OCI-LY1 (cell line): Measurements from ENCODE around the gene DLG1.
"Not testable (repeated sequence)": the region's sequence is repeated elsewhere in the genome, so short reads cannot be mapped to it uniquely, and the experiment has no call there.

Experiments
- H2AFZ ChIP-seq: fragments of 200-600 bp; sonication (generic), shearing (Covaris generic); 2 replicates; pipeline ENCODE4 v1.6.0; 2014; ENCODE audit warnings: antibody characterized with exemption, mild to moderate bottlenecking, low read length
- H3F3A ChIP-seq: fragments of 200-600 bp; sonication (generic), shearing (Covaris generic); 2 replicates; pipeline ENCODE4 v1.6.0; 2014; ENCODE audit warnings: mild to moderate bottlenecking, antibody characterized with exemption, low read length, moderate library complexity; ENCODE audit not compliant: insufficient read depth
- H3K27ac ChIP-seq: fragments of 200-600 bp; sonication (generic); 2 replicates; pipeline ENCODE4 v1.5.1; 2014; ENCODE audit warnings: low read length, mixed run types, mild to moderate bottlenecking, low read depth; ENCODE audit not compliant: poor library complexity, severe bottlenecking
- H3K27me3 ChIP-seq: fragments of 200-600 bp; sonication (generic); 2 replicates; pipeline ENCODE4 v1.6.0; 2014; ENCODE audit warnings: antibody characterized with exemption, mild to moderate bottlenecking, low read length, moderate library complexity; ENCODE audit not compliant: insufficient read depth
- H3K36me3 ChIP-seq: fragments of 200-600 bp; sonication (generic); 2 replicates; pipeline ENCODE4 v1.6.1; 2014; ENCODE audit warnings: mild to moderate bottlenecking, antibody characterized with exemption, low read length, moderate library complexity, mixed read lengths; ENCODE audit not compliant: insufficient read depth
- H3K4me1 ChIP-seq: fragments of 200-600 bp; sonication (generic); 2 replicates; pipeline ENCODE4 v1.5.1; 2014; ENCODE audit warnings: mild to moderate bottlenecking, low read length, moderate library complexity; ENCODE audit not compliant: insufficient read depth, severe bottlenecking
- H3K4me2 ChIP-seq: fragments of 200-600 bp; sonication (generic), shearing (Covaris generic); 2 replicates; pipeline ENCODE4 v1.6.1; 2014; ENCODE audit warnings: low read length
- H3K4me3 ChIP-seq: fragments of 200-600 bp; sonication (generic); 2 replicates; pipeline ENCODE4 v1.5.1; 2014; ENCODE audit warnings: low read length, low read depth, mild to moderate bottlenecking, mixed read lengths; ENCODE audit not compliant: poor library complexity, severe bottlenecking
- H3K79me2 ChIP-seq: fragments of 200-600 bp; shearing (Covaris generic); 2 replicates; pipeline ENCODE4 v1.6.1; 2016; ENCODE audit warnings: mixed run types, low read length, mixed read lengths; ENCODE audit not compliant: insufficient read depth
- H3K9ac ChIP-seq: fragments of 200-600 bp; sonication (generic), shearing (Covaris generic); 2 replicates; pipeline ENCODE4 v1.6.1; 2014; ENCODE audit warnings: mild to moderate bottlenecking, low read length, mixed read lengths
- H3K9me2 ChIP-seq: fragments of 200-600 bp; sonication (generic), shearing (Covaris generic); 2 replicates; pipeline ENCODE4 v1.6.1; 2014; ENCODE audit warnings: low read depth, mild to moderate bottlenecking, low read length, mixed read lengths
- H3K9me3 ChIP-seq: fragments of 200-600 bp; shearing (Covaris generic); 2 replicates; pipeline ENCODE4 v1.6.1; 2014; ENCODE audit warnings: low read length, mixed read lengths
- H4K20me1 ChIP-seq: fragments of 200-600 bp; sonication (generic), shearing (Covaris generic); 2 replicates; pipeline ENCODE4 v1.6.0; 2016; ENCODE audit warnings: mild to moderate bottlenecking, low read length; ENCODE audit not compliant: insufficient read depth
- EZH2 ChIP-seq: fragments of 200-600 bp; sonication (generic), shearing (Covaris generic); IDR thresholded peaks from 2 replicates; pipeline ENCODE4 v1.8.0; 2017; ENCODE audit warnings: borderline replicate concordance, mixed run types, mild to moderate bottlenecking, antibody characterized with exemption, low read length, moderate library complexity, mixed read lengths
- TF ChIP-seq, protein P1 (sequence below): fragments of 200-600 bp; sonication (generic), shearing (Covaris generic); IDR thresholded peaks from 2 replicates; pipeline ENCODE4 v1.5.1; 2017; ENCODE audit warnings: mild to moderate bottlenecking, antibody characterized with exemption, low read length, moderate library complexity, mixed read lengths

DLG1 gene

DNA sequence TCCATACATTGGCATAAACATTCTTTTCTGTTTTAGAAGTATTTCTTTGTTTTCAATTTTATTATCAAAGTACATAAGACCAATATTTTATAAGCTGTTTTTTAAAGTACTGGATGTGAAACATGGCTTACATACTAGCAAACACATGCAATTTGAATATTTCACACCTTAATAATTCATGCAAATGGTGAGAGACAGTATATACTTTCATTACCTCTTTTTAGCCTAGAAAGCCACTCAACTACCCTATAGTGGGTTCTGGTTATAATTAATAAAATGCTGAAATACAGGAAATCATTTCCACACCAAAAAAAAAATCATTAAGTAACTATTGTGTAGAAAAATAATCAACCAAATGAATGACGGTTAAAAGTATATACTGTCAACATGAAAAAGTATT, 230.3 kb downstream of the DLG1 start:
- H3K36me3 ChIP-seq = peaks cover 37% of the 10 kb centered on the region
- no peak overlapping the region for H3K4me2 ChIP-seq
- H3K27ac ChIP-seq = no peak overlapping the region
- no peaks in the 10 kb centered on the region for H3K9me3 ChIP-seq
- no peak overlapping the region for H3K9ac ChIP-seq
- no peak for TF ChIP-seq EZH2
- TF ChIP-seq, protein P1, sequence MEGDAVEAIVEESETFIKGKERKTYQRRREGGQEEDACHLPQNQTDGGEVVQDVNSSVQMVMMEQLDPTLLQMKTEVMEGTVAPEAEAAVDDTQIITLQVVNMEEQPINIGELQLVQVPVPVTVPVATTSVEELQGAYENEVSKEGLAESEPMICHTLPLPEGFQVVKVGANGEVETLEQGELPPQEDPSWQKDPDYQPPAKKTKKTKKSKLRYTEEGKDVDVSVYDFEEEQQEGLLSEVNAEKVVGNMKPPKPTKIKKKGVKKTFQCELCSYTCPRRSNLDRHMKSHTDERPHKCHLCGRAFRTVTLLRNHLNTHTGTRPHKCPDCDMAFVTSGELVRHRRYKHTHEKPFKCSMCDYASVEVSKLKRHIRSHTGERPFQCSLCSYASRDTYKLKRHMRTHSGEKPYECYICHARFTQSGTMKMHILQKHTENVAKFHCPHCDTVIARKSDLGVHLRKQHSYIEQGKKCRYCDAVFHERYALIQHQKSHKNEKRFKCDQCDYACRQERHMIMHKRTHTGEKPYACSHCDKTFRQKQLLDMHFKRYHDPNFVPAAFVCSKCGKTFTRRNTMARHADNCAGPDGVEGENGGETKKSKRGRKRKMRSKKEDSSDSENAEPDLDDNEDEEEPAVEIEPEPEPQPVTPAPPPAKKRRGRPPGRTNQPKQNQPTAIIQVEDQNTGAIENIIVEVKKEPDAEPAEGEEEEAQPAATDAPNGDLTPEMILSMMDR = no peak
- no peaks in the 10 kb centered on the region for H3K27me3 ChIP-seq
- no peaks in the 10 kb centered on the region for H3K9me2 ChIP-seq
- no peaks in the 10 kb centered on the region for H3F3A ChIP-seq
- no peaks in the 10 kb centered on the region for H3K79me2 ChIP-seq
- no peak overlapping the region for H2AFZ ChIP-seq
- no peaks in the 10 kb centered on the region for H3K4me1 ChIP-seq
- H3K4me3 ChIP-seq = no peak overlapping the region
- no peaks in the 10 kb centered on the region for H4K20me1 ChIP-seq

DNA sequence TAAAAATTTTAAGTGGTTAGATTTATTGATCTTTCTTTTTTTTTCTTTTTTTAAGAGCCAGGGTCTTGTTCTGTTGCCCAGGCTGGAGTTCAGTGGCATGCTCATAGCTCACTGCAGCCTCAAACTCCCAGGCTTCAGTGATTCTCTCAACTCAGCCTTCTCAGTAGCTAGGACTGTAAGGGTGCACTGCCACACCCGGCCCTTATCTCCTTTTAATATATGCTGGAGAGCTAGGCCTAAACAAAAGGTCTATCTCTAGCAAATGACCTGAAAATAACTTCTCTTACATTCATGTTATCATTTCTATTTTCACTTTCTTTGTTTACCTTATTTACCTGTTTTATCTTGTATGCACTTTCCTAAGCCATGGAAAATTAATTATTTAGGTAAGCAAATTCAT, 233.6 kb downstream of the DLG1 start:
- Histone ChIP-seq H3K36me3 (peaks cover 63% of the 10 kb centered on the region), H2AFZ (no peak overlapping the region), H3K9ac (no peak overlapping the region), H3F3A (no peaks in the 10 kb centered on the region), H3K9me3 (no peaks in the 10 kb centered on the region), H4K20me1 (no peaks in the 10 kb centered on the region), H3K4me2 (no peak overlapping the region), H3K9me2 (no peaks in the 10 kb centered on the region), H3K4me3 (no peak overlapping the region), H3K79me2 (no peaks in the 10 kb centered on the region), H3K4me1 (no peaks in the 10 kb centered on the region), H3K27ac (no peak overlapping the region), H3K27me3 (no peaks in the 10 kb centered on the region)
- TF ChIP-seq, protein P1 = no peak
- TF ChIP-seq EZH2 = no peak

DNA sequence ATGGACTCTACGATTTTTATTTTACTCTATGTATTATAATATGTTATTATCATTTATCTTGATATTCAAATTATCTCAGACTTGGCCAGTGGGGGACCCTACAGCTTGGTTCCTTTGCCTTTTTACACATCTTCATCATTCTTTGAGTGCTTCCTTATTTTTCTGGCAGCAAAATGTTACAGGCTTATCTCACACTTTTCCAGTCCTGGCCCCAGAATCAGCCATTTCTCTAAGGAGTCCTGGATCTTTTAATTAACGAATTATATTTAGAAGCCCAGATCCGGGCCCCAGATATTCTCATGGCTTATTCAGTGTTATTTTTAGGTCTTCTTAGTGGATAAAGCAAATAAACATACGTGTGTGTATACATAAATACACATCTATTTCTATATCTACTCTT, 236.0 kb downstream of the DLG1 start:
- H3K4me1 ChIP-seq = no peaks in the 10 kb centered on the region
- no peaks in the 10 kb centered on the region for H3F3A ChIP-seq
- H3K4me2 ChIP-seq = no peak overlapping the region
- no peaks in the 10 kb centered on the region for H4K20me1 ChIP-seq
- no peaks in the 10 kb centered on the region for H3K79me2 ChIP-seq
- H3K4me3 ChIP-seq = no peak overlapping the region
- no peak for TF ChIP-seq EZH2
- TF ChIP-seq, protein P1 = no peak
- H3K36me3 ChIP-seq = peaks cover 84% of the 10 kb centered on the region
- no peak overlapping the region for H3K27ac ChIP-seq
- no peaks in the 10 kb centered on the region for H3K9me2 ChIP-seq
- H3K9me3 ChIP-seq = no peaks in the 10 kb centered on the region
- H3K9ac ChIP-seq = no peak overlapping the region
- H2AFZ ChIP-seq = no peak overlapping the region
- no peaks in the 10 kb centered on the region for H3K27me3 ChIP-seq

DNA sequence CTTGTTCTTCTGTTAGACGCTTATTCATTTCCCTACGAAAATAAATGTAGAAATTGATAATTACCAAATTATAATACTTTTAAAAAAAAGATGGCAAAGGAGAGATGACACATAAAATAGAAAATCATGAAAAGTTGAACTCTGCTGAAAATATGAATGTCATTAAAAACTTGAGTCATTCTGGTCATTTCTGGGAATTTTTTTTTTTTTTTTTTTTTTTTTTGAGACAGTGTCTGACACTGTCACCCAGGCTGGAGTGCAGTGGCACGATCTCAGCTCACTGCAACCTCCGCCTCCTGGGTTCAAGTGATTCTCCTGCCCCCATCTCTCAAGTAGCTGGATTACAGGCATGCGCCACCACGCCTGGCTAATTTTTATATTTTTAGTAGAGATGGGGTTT, 246.8 kb downstream of the DLG1 start:
- H3K27me3 ChIP-seq, H3K4me3 ChIP-seq, H3K9me2 ChIP-seq, H2AFZ ChIP-seq, H3K9me3 ChIP-seq, H3K27ac ChIP-seq, H4K20me1 ChIP-seq, H3K4me2 ChIP-seq, H3K9ac ChIP-seq, H3K4me1 ChIP-seq, H3F3A ChIP-seq, H3K79me2 ChIP-seq: not testable (repeated sequence)
- H3K36me3 ChIP-seq = peaks cover 44% of the 10 kb centered on the region
